HG03060 (cell line): ENCODE results near the gene DCAKD.

Source experiments
- ATAC-seq: cut with Tn5 transposase; IDR thresholded peaks from one replicate; pipeline ENCODE4 v1.9.1; 2021; ENCODE audit warnings: low read depth, moderate number of reproducible peaks; ENCODE audit not compliant: unreplicated experiment

The DCAKD gene

GRCh38 chr17:45032174-45032541 is 19.3 kb downstream of the DCAKD start:
- ATAC-seq: no peak

- ATAC-seq: no peak
These were observed 19.9 kb downstream of the DCAKD start for GRCh38 chr17:45031231-45032173.

- ATAC-seq: no peak
These were observed 20.7 kb downstream of the DCAKD start for GRCh38 chr17:45030733-45031132.

GRCh38 chr17:45029758-45030423 is 21.5 kb downstream of the DCAKD start:
- no peak for ATAC-seq

GRCh38 chr17:45029096-45029495 is 22.3 kb downstream of the DCAKD start:
- no peak for ATAC-seq

- no peak for ATAC-seq
These were observed 28.6 kb downstream of the DCAKD start for GRCh38 chr17:45022655-45023339.

GRCh38 chr17:45022288-45022648 is 29.2 kb downstream of the DCAKD start:
- no peak for ATAC-seq

GRCh38 chr17:45021607-45022287 is 29.7 kb downstream of the DCAKD start:
- no peak for ATAC-seq

- no peak for ATAC-seq
These were observed 30.9 kb downstream of the DCAKD start for GRCh38 chr17:45020354-45021138.

GRCh38 chr17:45018848-45019711 is 32.4 kb downstream of the DCAKD start:
- ATAC-seq: no peak

GRCh38 chr17:45018514-45018847 is 33.0 kb downstream of the DCAKD start:
- no peak for ATAC-seq

- ATAC-seq: no peak
These were observed 34.6 kb downstream of the DCAKD start for GRCh38 chr17:45016823-45017222.

- no peak for ATAC-seq
These were observed 35.2 kb downstream of the DCAKD start for GRCh38 chr17:45016237-45016636.

GRCh38 chr17:45013021-45013997 is 38.1 kb downstream of the DCAKD start:
- ATAC-seq: no peak

- no peak for ATAC-seq
These were observed 39.7 kb downstream of the DCAKD start for GRCh38 chr17:45011767-45012166.

- ATAC-seq: no peak
These were observed 41.6 kb downstream of the DCAKD start for GRCh38 chr17:45009676-45010467.

- ATAC-seq: no peak
These were observed 43.2 kb downstream of the DCAKD start for GRCh38 chr17:45008216-45008615.
